GM18873 (cell line): ENCODE results near the gene SCTR.

ENCODE experiments used
- ATAC-seq: cut with Tn5 transposase; IDR thresholded peaks from one replicate; pipeline ENCODE4 v1.9.1; 2021; ENCODE audit warnings: mild to moderate bottlenecking, moderate library complexity, moderate number of reproducible peaks; ENCODE audit not compliant: unreplicated experiment, low FRiP score

Gene SCTR

GRCh38 chr2:119523952-119524694, at the start of gene SCTR:
SCTR (minus strand) TSS chr2:119524483; CDS start chr2:119524226, 257 bp downstream.
- no peak for ATAC-seq

DNA sequence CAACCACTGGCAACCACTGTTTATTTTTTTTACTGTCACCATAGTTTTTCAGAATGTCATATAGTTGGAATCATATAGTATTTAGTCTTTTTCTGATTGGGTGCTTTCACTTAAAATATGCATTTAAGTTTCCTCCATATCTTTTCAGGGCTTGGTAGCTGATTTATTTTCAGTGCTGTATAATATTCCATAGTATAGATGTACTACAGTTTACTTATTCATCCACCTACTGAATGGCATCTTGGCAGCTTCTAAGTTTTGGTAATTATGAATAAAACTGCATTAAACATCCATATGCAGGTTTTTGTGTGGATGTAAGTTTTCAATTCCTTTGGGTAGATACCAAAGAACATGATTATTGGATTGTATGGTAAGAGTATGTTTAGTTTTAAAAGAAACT, 43.0 kb upstream of the SCTR start:
- ATAC-seq, result no peak

GRCh38 chr2:119565481-119565880, 41.2 kb upstream of the SCTR start:
- no peak for ATAC-seq

GRCh38 chr2:119553687-119554344, 29.5 kb upstream of the SCTR start:
- ATAC-seq, result no peak

DNA sequence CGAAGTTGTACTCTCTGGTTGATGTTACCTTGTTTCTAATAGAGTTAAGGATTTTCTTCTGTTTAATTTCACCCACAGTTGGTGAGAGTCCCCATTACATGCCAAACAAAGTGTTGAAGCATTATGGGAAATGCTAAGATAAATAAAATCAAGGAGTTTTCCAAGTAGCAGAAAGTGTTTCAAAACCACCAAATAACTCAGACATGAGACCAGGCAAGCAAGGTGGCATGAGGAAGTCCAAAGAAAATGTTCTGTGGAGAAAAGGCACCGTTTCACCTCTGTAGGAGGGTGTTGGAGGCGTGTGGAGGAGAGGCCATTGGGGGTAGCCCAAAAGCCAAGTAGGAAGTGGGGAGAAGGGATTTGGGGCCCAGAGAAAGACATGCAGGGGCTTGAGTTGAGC, 28.6 kb upstream of the SCTR start:
- ATAC-seq, result no peak

DNA sequence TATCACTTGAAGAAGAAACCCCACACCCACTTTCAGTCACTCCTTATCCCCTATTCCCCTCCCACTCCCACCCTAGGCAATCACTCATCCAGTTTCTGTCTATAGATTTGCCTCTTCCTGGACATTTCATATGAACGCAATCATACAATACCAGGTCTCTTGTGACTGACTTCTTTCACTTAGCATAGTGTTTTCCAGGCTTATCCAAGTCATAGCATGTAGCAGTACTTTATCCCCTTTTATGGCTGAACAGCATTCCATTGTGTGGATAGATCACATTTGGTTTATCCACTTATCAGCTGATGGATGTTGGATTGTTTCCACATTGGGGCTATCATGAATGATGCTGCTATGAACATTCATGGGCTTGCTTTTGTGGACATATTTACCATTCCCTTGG, 26.6 kb upstream of the SCTR start:
- ATAC-seq, result no peak

DNA sequence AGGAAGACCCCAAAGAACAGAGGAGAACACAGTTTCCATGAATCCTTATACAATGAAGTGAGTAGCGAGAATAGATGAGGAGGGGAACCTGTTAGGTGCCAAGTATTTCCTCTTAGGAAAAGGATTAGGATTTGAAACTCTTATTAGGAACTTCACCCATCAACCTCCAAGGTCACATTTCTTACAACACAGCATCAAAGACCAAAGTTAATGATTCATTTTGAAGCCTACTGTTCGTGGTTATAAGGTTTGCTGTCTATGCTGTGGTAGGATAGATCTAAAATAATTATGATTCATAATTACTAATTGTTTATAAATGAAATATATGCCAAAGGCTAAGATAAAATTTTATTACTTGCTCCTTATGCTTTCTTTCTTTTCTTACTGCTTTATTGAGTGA, 26.1 kb upstream of the SCTR start:
- no peak for ATAC-seq

- ATAC-seq, result no peak
These were observed 25.0 kb upstream of the SCTR start for GRCh38 chr2:119549241-119549640.

DNA sequence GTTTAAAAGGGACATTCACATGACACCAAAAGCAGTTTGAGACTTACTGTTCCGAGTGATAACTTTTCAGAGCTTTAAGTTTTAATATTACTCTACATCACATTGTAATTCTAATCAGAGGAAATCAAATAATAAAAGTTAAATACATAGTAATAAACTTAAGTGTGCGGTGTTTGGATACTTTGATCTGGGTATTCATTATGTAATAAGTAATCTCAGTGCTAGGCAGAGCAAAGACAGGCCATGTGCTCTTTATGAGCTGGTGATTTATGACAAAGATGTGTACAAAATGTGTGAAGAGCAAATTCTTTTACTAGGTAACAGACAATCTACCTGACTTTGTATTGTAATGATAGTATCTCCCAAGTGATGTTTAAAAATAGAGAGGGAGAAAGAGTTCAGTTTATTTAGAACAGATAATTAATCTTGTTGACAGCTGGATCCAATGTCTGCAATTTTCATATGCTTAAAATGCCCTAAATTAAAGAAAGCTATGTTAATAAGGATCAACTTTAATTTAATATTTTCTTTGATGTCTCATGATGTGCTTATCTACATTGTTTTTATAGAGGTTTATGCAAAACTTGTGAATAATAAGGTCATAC, 24.3 kb upstream of the SCTR start:
- ATAC-seq, result no peak

GRCh38 chr2:119546447-119546767, 22.1 kb upstream of the SCTR start:
- no peak for ATAC-seq

DNA sequence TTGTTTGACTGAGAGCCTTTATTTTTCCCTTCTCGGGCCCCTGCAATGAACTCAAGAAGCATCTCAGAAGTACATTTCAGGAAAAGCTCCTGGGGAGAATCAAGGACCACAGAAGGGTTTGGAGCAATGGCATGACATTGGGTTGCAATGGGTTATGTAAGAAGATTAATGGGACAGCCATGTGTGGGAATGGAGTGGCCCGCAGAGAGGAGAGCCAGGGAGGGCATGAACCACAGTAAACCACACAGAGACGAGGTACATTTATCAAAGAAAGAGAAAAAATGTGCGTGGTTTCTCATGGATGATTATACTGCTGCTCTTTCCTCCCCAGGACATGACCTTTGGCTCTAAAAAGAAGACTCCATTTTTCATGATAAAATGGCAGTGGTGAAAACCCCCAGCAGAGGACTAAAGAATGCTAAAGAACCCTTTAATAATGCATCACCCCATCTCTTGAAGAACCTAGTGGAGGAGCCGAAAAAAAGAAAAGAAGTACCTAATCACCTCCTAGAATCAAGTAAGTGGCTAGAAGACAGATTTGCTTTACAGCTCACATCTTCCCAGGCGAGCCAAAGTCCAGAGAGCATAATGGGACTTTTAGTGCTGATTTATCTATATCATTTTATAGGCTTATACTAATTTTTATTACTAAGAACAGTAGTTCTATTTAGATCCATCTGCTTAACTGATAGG, 21.6 kb upstream of the SCTR start:
- no peak for ATAC-seq

DNA sequence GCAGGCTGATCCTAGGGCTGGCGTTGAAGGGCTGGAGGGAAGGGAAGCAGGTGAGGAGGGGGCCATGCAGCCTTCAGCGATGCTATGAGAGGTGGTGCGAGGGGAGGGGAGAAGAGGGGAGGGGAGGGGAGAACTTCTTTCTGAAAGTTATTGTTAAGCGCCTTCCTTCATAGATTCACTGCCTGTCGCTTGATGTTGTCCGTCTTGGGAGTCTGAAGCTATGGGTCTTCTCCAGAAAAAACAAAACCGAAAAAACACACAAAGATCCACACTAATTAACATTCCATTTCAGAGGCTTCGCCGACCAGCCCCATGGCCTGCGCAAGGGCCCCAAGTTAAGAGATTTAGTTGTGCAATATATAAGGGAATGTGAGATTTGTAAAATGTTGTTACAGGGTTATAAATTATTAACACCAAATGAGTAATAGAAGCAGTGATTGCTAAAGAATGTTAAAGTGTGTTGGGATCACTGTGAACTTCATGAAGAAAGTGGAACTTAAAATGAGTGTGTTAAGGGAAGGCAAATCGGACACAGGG, 20.7 kb upstream of the SCTR start:
- no peak for ATAC-seq

DNA sequence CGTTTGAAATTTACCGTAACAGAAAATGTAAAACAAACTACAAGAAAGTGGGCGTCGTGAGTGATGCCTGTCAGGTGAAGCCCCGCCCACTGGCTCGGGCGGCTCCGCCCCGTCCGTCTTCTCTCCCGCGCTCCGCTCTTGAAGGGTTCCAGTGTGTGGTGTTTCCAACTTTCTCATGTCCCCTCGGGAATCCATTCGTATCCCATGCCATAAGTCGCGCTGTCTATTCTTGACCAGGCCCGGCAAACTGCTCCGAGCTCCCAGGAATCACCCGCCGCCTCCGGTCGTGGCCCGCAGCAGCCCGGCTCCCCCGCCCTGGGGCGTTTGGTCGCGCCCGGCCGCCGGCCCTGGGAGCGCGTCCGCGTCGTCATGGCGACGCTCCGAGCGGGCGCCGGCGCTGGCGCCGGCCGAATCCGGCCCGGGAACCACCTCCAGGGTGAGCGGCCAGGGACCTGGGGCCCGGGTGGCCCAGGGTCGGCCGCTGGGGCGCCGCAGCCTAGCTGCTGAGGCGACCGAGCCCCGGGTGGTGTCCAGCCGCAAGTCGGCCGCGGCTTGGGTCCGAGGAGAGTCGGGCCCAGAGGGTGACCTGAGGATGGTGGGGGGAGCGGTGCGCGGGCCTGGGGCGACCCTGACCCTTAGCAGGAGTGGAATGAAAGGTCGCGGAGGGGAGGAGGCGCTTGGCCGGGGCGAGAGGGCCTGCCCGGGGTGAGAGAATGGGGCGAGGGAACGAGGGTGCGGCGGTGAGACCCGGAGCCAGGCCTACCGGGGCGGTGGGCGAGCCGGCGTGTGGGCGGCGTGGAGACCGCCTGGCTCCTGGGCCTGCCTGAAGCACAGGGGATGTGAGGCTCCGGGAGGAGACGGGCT, 20.0 kb upstream of the SCTR start, which contains the start of gene CFAP221:
Gene CFAP221, plus strand, starts transcription at position 375 of the 864 bp plus-strand sequence. CDS start 1,683 bp downstream, outside the sequence.
- ATAC-seq, result peak; percentile 52

GRCh38 chr2:119541476-119541875, 17.2 kb upstream of the SCTR start:
- no peak for ATAC-seq

DNA sequence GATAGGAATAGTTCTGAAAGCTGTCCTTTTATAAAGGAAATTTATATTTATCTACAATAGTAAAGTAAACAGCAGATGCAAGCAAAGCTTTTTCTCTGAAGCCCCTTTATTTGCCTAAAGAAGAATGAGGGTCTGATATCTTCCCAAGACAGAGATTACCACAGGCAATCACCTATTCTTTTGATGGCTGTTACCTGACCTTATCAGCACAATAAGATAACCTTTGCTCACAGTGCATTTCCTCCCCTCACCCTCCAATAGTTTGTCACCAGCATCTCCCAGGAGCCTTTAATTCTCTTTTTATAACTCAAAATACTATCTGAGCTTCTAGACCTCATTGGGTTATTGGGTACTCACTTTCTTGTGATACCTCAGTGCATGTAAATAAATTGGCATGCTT, 13.5 kb upstream of the SCTR start:
- no peak for ATAC-seq

- ATAC-seq, result no peak
These were observed 12.4 kb upstream of the SCTR start for GRCh38 chr2:119536707-119537106.

- no peak for ATAC-seq
These were observed 11.9 kb upstream of the SCTR start for GRCh38 chr2:119536211-119536610.

- ATAC-seq, result no peak
These were observed 9.3 kb upstream of the SCTR start for GRCh38 chr2:119533560-119533959.

DNA sequence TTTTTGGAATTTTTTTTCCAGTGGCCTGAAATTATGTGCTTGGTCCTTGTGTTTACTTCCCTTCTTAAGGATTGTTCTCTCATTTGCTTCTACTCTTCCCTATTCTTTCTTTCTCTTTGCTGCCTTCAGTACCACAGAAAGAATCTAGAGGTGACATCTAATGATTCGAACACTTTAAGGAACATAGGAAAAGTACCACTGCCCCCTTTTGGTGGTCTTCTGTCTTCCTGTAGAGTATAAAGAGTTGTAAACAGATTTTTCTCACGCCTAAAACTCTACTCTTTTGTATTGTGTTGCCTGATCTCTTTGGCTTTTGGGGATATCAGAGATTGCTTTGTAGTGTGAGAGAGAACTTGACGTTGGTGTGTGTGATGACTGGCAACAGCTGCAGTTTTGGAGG, 7.0 kb upstream of the SCTR start:
- no peak for ATAC-seq

- ATAC-seq, result no peak
These were observed 3.7 kb upstream of the SCTR start for GRCh38 chr2:119527999-119528398.
